HL-60 (cell line): ENCODE results near the gene PSMA5.

Source experiments
- GABPA ChIP-seq: IDR thresholded peaks from 2 replicates; pipeline ENCODE4 v1.6.1; 2012; ENCODE audit warnings: low read depth
- POLR2AphosphoS5 ChIP-seq: IDR thresholded peaks from 2 replicates; pipeline ENCODE4 v1.6.1; 2012; ENCODE audit warnings: low read depth
- TF ChIP-seq, protein P1 (sequence below): IDR thresholded peaks from one replicate; pipeline ENCODE4 v1.5.1; 2011; ENCODE audit warnings: low read length, control low read depth, inconsistent platforms; ENCODE audit not compliant: insufficient read depth

DNA sequence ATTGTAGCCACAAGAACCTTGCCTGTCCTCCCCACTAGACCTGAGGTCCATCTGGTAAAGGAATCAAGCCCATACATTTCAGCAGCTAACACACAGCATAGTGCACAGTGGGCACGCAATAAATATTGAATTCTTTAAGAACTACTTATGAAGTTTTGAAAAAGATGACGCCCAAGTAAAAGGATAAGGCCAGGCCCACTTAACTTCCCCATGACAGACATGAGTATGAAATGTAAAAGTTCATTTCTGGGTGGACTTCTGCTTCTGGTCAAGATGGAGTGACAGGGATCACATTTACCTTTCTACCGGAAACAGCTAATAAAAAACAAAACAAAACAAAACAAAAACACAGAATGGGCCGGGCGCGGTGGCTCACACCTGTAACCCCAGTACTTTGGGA, 54.0 kb downstream of the PSMA5 start:
- TF ChIP-seq, protein P1, sequence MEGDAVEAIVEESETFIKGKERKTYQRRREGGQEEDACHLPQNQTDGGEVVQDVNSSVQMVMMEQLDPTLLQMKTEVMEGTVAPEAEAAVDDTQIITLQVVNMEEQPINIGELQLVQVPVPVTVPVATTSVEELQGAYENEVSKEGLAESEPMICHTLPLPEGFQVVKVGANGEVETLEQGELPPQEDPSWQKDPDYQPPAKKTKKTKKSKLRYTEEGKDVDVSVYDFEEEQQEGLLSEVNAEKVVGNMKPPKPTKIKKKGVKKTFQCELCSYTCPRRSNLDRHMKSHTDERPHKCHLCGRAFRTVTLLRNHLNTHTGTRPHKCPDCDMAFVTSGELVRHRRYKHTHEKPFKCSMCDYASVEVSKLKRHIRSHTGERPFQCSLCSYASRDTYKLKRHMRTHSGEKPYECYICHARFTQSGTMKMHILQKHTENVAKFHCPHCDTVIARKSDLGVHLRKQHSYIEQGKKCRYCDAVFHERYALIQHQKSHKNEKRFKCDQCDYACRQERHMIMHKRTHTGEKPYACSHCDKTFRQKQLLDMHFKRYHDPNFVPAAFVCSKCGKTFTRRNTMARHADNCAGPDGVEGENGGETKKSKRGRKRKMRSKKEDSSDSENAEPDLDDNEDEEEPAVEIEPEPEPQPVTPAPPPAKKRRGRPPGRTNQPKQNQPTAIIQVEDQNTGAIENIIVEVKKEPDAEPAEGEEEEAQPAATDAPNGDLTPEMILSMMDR = no peak
- no peak for TF ChIP-seq GABPA
- no peak for TF ChIP-seq POLR2AphosphoS5
